B cell (primary cell): ENCODE measurements around the gene STX11.
"Not testable (repeated sequence)": the region's sequence is repeated elsewhere in the genome, so short reads cannot be mapped to it uniquely, and the experiment has no call there.

Experiments used
- CTCF ChIP-seq: fragments of 200-600 bp; IDR thresholded peaks from one replicate; pipeline ENCODE4 v1.8.0; 2022; ENCODE audit warnings: antibody characterized with exemption, mild to moderate bottlenecking
- EZH2 ChIP-seq: IDR thresholded peaks from 2 replicates; pipeline ENCODE4 v1.6.1; 2012; ENCODE audit warnings: borderline replicate concordance, low read depth, mild to moderate bottlenecking, moderate library complexity, low read length; ENCODE audit not compliant: insufficient read depth, poor library complexity, severe bottlenecking

- not testable (repeated sequence) for TF ChIP-seq CTCF, EZH2
These were observed 33.9 kb downstream of the STX11 start for GRCh38 chr6:144184186-144184585.
